Measurements from ENCODE around the gene PRKCZ.

GRCh38 chr1:2202843-2203601 is 152.8 kb downstream of the PRKCZ start:
- TF ChIP-seq MITF (IDR thresholded peaks at IDR 0.05), result no peak
- no peak for TF ChIP-seq CTCF (IDR thresholded peaks at IDR 0.05 in 2 of 3, conservative IDR thresholded peaks at IDR 0.05 in 1 of 3; ENCODE audit: insufficient read depth in 2 of 3, low read depth in 1 of 3, low read length in 3 of 3)
- no peak for TF ChIP-seq UBTF (IDR thresholded peaks at IDR 0.05; ENCODE audit: borderline replicate concordance in 1 of 2, low read depth in 2 of 2, low read length in 2 of 2)
- TF ChIP-seq KAT7 (CRISPR knock-in tag; IDR thresholded peaks at IDR 0.05; ENCODE audit: borderline replicate concordance), result no peak
- TF ChIP-seq POLR2A (conservative IDR thresholded peaks at IDR 0.05), result no peak
- TF ChIP-seq ZNF436 (CRISPR knock-in tag; IDR thresholded peaks at IDR 0.05), result no peak
- TF ChIP-seq KDM2B (CRISPR knock-in tag; IDR thresholded peaks at IDR 0.05), result no peak
- no peak for TF ChIP-seq ZNF274 (IDR thresholded peaks at IDR 0.05; ENCODE audit: borderline replicate concordance, low read depth, low read length)
- no peak for TF ChIP-seq RCOR1 (IDR thresholded peaks at IDR 0.05; ENCODE audit: borderline replicate concordance in 1 of 2, low read depth in 2 of 2, low read length in 2 of 2)
